ENCODE data around the gene KLHL3.

The KLHL3 gene

DNA sequence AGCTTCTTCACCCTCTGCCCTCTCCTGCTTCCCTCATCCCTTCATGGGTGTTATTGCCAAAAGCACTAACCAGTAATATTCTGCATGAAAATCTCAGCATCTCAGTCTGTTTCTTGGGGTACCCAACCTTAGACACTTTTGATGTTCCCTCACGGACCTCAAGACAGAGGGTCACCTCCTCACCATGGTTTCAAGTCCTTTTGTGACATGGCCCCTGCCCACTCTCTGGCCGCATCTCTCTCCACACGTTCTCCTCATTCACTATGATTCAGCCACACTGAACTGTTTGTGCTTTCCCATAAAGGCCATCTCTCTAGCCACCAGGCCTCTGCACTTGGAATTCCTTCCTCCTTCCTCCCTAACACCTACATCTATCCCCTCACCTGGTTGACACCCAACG is 125.3 kb downstream of the KLHL3 start:
- DNase-seq (ENCODE audit: low read depth), result no peak

DNA sequence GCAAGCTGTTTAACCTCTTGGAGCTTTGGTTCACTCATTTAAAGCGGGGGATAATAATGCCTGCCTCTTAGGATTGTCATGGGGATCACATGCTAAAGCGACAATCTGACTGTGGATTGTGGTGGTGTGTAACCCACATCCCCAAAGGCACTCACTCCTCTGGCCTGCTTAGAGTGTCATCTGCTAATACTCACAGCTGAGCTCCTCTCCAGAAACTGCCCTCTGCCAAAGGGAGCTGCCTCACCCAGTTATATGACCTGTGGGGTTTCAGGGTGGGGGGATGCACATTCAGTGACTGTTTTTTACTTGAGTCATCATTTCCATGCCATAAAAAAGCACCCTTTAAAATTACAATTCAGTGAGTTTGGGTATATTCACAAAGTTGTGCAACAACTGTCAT is 126.8 kb downstream of the KLHL3 start:
- no peak for DNase-seq (ENCODE audit: low read depth)

DNA sequence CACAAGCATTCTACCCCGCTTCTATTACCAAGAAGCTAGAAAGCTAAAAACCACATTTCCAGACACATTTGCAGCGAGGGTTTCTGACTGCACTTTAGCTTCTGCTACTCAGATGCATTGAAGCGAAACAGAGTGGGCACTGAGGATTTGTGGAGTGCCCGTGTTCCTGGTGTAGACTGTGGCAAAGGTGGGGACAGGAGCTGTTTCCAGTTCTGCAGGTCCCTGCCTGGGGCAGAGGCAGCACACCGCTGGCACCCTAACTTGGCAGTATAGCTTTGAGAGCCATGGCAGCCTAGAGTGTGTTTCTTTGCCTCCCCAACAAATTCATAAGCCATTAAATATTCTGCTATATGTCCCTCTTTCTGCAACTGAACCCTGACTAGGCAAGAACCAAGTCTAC is 128.1 kb downstream of the KLHL3 start:
- DNase-seq (ENCODE audit: low read depth), result no peak

DNA sequence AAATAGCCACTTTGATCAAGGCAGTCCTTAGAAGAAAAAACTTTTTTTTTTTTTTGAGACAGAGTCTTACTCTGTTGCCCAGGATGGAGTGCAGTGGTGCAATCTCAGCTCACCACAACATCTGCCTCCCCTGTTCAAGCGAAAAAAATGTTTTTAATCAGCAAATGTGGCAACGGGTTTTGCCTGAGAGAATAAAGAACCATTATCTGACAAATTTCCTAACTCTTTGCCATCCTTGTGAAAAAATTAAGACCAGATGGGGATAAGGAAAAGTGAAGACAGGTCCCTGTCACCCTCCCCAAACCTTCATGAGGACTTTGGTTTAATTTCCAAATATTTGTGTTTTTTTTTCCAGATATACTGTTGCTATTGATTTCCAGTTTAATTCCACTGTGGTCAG is 129.5 kb downstream of the KLHL3 start:
- DNase-seq (ENCODE audit: low read depth), result peak; percentile 34

DNA sequence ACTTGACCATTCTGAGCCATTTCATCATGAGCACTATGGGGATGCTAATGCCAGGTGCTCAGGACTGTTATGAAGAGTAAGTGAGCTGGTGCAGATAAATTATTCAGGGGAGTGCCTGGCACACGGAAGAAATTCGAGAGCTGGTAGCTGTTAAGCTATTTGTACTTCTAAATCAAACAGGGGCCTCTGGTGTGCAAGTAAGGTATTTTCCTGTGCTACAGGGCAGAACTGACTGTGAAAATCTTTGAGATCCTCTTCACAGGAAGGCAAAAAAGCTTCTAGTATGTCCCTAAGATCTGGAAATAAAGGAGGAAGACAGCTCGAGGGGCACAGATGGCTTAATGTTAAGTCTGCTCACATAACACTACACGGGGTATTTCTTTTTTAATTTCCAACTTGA is 130.5 kb downstream of the KLHL3 start:
- DNase-seq (ENCODE audit: low read depth), result no peak

DNA sequence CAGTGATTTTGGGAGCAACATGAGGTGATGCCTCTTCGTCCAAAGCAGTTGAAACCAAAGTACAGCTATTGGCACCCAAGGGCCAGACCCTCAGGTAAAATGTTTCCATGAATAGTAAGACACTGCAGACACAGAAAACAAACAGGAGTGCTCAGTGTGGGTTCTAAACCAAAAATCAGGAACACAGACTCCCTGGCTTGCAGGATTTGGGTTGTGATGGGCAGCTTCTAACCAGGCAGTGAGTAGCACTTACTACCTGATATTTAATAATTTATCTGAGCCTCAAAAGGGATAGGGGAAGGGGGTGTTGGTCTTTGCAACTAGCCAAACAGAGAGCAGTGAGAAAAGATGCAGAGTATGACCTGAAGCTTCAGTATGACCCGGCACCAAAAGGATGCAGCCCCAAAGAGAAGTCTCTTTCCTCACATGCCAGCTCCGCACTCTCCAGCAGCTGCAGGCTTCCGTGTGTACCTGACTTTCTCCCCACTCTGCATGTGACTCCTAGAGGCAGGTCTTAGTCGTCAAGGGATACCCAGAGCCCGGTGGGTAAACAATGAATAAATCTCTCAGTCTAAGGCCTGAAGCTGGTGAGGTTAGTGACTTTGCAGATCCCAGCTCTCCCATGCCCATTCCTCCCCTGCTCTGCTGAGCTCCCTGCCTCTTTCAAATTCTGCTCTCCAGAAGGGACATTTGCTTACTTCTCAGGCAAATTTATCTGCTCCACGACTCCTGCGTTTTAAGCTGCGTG is 131.4 kb downstream of the KLHL3 start:
- DNase-seq (ENCODE audit: low read depth), result no peak

DNA sequence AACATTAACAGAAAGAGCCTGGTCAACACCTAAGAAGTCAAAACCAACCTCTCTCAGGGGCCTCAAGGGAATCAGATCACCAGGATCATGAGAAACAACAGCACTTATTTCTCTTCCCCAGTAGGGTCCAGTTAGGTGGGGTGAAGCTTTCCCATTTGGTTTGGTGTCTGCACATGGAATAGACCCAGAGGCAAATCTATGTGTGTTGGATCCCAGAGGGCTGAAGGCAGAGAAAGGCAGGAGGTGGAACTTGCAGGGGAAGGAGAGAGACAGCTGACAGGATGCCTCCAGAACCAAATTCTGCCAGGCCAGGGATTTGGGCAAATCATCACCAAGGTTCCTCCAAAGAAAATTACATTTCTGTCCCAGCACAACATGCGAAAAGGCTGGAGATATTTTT is 132.0 kb downstream of the KLHL3 start:
- no peak for DNase-seq (ENCODE audit: low read depth)

DNA sequence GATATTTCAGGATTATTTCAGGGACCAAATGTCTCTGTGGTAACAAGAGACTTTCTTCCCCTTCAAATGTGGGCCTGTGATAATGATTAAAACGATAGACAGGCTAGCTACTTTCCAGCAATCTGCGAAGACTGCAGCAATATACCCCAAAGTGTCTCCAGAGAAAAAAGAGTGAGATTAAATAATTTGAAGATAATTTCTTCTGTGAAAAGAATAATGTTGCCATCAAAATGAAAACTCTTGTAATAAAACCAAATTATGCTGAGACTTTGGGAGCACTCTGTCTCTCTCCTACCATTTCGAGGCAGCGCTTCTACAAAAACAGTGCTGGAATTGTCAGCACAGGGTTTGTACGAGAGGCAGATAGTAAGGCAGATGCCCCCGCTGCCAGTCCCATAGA is 132.5 kb downstream of the KLHL3 start:
- no peak for DNase-seq (ENCODE audit: low read depth)

DNA sequence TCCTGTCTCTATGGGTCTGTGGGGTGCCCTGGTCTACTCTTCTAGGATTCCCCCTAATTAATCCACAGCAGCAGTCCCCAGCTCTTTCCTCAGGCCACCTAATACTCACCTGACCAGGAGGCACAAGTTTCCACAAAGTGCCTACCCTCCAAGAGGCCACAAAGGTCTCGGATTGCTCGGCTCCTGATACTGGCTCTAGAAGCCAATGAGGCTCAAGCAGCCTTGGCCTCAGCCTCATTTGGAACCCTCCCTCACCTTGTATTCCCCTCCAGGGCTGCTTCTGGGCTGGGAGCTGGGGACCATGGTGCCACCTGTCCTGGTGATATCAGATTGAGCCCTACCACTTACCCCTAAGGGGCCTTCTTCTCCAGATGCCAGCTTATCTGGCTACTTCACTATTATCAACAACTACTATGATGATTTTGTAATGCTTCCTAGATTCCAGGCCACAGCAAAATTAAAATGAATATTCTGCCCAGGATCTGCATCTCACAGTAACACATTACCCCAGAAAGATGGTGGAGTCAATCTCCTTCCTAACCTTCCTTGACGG is 133.1 kb downstream of the KLHL3 start:
- DNase-seq (ENCODE audit: low read depth), result no peak

DNA sequence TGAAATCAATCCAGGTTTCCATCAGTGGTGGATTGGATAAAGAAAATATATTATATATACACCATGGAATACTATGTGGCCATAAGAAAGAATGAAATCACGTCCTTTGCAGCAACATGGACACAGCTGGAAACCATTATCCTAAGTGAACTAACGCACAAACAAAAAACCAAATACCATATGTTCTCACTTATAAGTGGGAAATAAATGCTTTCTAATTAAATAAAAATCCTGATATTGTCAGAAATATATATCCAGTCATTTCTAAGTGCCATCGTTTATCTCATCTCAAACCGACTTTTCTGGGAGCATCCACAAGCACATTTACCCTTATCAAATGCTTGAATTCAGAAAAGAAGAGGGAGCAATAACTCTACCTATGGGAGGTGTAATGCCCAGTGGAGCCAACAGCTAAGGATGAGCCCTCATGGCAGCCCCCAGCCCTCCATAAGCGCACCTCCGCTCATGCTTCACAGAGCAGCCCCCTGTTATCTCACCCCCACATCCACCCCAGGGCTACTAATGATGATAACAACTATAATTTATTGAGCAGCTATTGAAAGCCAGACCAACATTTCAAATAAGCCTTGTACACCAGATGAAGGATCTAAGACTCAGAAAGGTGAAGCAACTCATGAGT is 135.0 kb downstream of the KLHL3 start:
- peak; percentile 42 for DNase-seq (ENCODE audit: low read depth)

DNA sequence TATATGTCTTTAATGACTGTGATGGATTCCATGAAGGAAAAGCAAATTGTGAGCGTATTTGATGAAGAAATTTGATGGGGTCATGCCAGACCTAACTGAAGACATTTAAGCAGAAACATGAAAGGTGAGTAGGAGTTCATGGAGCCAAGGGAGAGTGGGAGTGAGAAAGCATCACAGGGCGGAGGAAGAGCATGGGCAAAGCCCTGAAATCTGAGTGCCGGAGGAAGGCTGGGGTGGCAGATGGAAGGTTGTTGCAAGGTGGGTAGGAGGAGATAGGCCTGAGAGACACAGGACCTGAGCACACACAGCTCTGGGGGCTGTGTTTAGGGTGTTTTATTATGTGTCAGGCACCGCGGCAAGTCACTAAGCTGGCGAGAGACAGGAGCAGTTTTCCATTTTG is 136.4 kb downstream of the KLHL3 start:
- no peak for DNase-seq (ENCODE audit: low read depth)

DNA sequence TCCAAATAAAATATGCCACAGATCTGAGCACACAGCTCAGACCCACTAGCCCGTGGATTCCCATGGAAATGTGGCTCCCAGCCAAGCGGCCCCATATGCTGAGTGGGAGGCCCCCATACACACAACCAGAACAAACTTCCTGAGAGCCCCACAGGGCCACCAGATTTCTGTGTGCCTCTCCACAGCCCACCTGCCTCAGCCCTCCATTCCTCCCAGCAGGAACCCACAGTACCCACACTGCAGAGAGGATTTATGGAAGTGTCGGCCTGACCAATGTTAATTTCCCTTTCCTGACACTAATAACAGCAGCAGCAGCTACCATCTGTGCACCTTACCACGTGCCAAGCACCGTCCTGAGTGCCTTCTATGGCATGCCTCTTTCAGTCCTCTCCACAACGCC is 137.5 kb downstream of the KLHL3 start:
- DNase-seq (ENCODE audit: low read depth), result no peak

DNA sequence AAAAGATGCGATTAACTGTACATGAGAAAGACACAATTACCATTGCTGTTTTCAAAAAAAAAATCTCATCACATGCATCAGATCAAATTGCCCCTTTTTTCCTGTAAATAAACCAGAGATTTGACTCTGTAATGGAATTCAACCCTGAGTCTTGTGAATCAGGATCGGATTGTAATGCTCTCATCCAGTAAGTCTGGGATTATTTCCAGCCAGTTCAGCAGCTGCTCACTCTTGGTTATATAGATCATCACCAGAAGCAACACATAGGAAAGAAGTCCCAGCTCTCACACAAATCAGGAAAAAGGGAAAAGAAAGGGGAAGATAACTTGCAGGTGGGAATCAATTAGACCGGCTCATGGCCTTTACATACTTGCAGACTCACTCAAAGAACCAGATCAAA is 138.9 kb downstream of the KLHL3 start:
- no peak for DNase-seq (ENCODE audit: low read depth)

DNA sequence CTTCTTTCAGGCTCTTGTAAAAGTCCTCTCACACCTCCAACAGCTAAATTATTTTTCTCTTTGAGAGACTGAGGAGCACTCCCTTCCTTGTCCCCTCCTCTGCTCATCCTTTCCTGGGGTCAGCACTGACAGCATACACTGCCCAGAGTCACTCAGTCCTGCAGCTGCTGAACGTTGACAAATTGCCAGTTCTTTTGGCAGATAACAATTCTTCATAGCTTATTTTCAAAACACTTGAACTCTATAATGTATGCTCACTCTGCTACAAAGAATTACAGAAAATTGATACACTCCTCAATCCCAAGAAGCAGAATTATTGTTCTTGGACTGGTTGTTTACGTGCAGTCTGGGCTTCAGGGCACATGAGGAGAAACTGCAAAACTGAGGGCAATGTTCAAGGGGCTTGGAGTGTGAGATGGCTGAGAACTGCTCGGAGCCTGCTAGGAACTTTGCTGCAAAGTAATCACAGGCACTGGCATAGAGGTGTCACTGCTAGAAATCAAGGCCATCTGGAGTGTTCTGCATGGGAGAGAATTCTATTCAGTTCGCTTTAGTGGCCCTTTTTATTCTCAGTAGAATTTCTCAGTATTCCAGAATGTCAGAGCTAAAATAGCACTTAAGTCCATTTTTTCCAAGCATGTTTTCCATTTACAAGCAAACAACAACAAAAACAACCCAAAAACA is 140.4 kb downstream of the KLHL3 start:
- DNase-seq (ENCODE audit: low read depth), result no peak

DNA sequence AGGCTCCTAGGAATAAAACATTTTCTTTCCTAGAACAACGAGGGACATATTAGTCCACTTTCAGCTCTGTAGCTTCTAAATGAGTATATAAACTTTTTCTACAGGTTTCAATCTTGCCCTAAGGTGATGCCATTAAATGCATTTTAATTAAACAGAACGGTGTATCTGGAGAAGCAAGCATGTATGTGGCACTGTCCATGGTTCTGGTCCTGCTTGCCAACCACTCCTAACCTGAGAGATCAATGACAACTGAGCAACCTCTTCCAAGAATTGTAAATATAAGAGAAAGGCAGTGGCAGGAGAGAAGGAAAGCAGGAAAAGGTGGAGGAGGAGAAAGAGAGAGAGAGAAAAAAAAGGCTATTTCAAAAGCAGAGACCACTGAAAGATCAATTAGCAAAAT is 141.2 kb downstream of the KLHL3 start:
- no peak for DNase-seq (ENCODE audit: low read depth)

DNA sequence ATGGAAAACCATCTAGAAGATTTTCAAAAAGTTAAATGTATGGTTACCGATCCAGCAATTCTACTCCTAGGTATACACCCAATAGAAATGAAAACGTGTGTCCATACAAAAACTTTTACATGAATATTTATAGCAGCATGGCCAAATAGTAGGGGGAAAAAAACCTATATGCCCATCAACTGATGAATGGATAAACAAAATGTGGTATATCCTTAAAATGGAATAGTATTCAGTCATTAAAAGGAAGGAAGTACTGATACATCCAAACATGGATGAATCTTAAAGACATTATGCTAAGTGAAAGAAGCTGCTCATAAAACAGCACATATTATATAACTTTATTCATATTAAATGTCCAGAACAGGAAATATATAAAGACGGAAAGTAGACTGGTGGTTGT is 143.6 kb downstream of the KLHL3 start:
- no peak for DNase-seq (ENCODE audit: low read depth)

DNA sequence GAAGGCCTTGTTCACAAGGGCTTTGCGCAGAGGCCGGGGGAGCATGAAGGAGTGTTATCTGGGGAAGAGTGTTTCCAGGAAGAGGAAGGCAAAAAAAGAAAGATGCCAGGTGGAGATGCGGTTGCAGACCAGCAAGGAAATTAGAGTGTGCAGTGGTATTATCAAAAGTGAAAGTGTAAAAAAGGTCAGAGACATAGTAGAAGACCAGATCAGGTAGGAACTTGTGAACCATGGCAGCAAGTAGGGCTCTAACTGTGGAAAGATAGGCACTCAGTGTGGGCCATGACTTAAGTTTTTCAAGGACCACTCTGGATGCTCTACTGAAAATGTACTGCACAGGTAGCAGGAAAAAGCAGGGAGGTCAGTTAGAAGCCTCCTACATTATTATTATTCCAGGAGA is 146.7 kb downstream of the KLHL3 start:
- DNase-seq (ENCODE audit: low read depth), result no peak

DNA sequence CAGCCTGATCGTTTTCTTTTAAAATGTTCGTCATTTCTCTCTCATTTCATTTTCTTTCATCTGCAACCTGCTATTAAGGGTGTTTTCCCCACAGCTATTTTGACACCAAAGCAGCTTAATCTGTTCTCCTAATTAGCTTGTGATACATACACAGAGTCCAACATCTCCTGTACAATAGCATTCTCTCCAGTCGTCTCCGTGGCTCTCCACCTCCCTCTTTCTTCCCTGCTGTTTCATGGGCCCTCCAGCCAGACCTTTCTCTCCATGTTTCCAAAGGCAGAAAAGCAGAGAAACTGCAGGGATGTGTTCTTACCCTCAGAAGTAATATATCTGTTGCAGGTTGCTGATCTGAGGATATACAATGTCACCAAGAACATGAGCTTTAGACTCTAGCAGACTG is 148.0 kb downstream of the KLHL3 start:
- no peak for DNase-seq (ENCODE audit: low read depth)

DNA sequence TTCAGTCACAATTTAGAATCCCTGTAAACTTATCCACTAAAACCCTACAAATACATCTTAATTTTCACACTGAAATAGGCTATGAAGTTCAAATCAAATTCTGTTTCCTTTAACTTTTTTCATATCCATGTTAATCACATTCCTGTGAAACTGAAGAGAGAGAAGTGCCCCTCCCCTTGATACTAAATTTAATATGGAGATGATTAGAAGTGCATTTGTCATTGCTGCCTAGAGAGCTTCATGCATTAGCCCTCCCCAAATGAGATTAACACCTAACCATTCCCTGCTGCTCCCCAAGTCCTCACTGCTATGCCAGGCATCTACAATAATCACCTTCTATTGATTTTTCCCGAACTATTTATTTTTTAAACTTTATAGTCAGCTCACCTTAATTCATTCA is 151.6 kb downstream of the KLHL3 start:
- DNase-seq (ENCODE audit: low read depth), result no peak

DNA sequence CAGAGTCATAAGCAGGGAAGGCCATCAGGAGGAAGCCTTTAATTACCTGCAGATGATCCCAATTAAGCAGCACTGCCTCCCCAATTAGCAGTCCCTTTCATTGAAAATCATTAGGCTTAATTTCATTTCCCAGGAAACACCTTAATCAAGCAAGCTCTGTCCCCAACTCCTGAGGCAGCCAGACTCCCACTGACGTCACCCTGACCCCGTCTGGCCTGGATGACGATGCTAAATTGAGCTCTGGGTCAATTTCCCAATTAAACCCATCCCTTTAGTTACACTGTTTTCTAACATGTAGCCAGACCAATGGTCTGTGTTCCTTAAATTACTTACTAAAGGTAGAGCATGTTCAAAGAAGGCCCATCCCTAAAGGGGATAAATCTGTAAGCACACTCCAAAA is 152.8 kb downstream of the KLHL3 start:
- DNase-seq (ENCODE audit: low read depth), result no peak

DNA sequence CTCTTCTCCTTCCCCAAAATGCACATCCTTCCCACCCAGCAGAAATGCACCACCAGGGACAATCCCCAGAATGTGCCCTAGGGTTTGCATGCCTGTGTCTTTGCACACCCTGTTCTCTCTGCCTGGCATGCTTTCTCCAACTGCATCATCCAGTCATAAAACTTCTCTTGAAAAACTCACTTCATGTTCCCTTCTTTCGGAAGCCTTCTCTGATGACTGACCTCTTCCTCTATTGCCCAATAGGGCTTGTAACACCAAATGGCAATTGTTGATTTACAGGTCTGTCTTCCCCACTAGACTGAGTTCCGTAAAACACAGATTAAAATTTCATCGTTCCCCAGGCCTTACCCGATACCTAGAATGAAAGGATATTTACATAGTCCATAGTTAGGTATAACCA is 153.7 kb downstream of the KLHL3 start:
- DNase-seq (ENCODE audit: low read depth), result no peak

DNA sequence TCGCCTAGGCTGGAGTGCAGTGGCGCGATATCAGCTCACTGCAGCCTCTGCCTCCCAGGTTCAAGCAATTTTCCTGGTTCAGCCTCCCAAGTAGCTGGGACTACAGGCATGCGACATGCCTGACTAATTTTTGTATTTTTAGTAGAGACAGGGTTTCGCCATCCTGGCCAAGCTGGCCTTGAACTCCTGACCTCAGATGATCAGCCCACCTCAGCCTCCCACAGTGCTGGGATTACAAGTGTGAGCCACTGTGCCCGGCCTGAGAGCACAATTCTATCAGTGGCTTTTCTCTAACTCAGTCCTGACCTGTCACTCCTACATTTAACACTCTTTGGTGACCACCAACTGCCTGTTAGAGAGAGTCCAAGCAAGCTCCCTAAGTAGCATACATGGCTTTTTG is 154.1 kb downstream of the KLHL3 start:
- DNase-seq (ENCODE audit: low read depth), result no peak

DNA sequence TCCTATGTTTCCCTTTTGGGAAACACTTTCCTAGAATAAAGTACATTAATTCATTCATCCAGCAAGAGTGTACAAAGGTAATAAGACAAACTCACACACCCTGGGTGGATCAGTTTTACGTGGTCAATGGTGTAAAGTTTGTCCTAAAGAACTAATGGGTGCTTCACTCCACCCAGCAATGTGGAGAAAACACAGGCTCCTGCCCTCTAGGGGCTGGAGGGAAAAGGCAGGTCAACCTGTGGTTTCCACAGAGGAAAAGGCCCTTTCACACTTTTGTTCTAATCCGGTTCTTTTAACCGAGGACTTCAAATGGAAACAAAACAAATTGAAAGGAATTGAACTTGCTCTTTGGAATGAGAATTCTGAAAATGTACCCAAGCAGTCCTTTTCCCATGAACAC is 155.9 kb downstream of the KLHL3 start:
- no peak for DNase-seq (ENCODE audit: low read depth)

All from fibroblast of gingiva (primary cell).